Neural progenitor cell (in vitro differentiated cells): Measurements from ENCODE around the gene METTL9.

Experiments
- EZH2 ChIP-seq: fragments of 200-600 bp; sonication (generic); IDR thresholded peaks from 2 replicates; pipeline ENCODE4 v1.6.1; 2017; ENCODE audit warnings: antibody characterized with exemption, mild to moderate bottlenecking, moderate library complexity
- EZH2phosphoT487 ChIP-seq: fragments of 200-600 bp; sonication (generic); IDR thresholded peaks from 2 replicates; pipeline ENCODE4 v1.6.1; 2017; ENCODE audit warnings: antibody characterized with exemption
- TF ChIP-seq, protein P1 (sequence below): fragments of 200-600 bp; sonication (generic); IDR thresholded peaks from 2 replicates; pipeline ENCODE4 v1.5.1; 2017; ENCODE audit warnings: antibody characterized with exemption, mild to moderate bottlenecking

GRCh38 chr16:21651515-21651914 lies 52.1 kb downstream of the METTL9 start:
- TF ChIP-seq, protein P1, sequence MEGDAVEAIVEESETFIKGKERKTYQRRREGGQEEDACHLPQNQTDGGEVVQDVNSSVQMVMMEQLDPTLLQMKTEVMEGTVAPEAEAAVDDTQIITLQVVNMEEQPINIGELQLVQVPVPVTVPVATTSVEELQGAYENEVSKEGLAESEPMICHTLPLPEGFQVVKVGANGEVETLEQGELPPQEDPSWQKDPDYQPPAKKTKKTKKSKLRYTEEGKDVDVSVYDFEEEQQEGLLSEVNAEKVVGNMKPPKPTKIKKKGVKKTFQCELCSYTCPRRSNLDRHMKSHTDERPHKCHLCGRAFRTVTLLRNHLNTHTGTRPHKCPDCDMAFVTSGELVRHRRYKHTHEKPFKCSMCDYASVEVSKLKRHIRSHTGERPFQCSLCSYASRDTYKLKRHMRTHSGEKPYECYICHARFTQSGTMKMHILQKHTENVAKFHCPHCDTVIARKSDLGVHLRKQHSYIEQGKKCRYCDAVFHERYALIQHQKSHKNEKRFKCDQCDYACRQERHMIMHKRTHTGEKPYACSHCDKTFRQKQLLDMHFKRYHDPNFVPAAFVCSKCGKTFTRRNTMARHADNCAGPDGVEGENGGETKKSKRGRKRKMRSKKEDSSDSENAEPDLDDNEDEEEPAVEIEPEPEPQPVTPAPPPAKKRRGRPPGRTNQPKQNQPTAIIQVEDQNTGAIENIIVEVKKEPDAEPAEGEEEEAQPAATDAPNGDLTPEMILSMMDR = no peak
- TF ChIP-seq EZH2 = no peak
- no peak for TF ChIP-seq EZH2phosphoT487
